Heart left ventricle (tissue), 16 donors: ENCODE results near the gene CCDC175. TPM values are rescaled to one million over a fixed set of nuclear protein-coding genes. Genes with fewer than 3 reads are reported as not detected.

Experiments
- ATAC-seq, 4 donors: fragments of 200-7000 bp; cut with Tn5 transposase; one replicate each; pipeline ENCODE4 v1.9.1; 2020 to 2022; ENCODE audit warnings: moderate library complexity in 4 of 4, mild to moderate bottlenecking in 3 of 4, moderate number of reproducible peaks in 1 of 4
- DNase-seq, 5 donors: peaks; one replicate each; pipeline ENCODE4 v3.0.0-alpha.2; 2020
- H3K27ac ChIP-seq, 12 donors: fragments of 200-600 bp; sonication (generic) in 4 of 12; one replicate each; pipeline versions ENCODE4 v1.5.0 to v1.8.0; 2016 to 2022; ENCODE audit warnings: mild to moderate bottlenecking in 2 of 12
- H3K27me3 ChIP-seq, 9 donors: fragments of 200-600 bp; sonication (generic) in 2 of 9; one replicate each; pipeline versions ENCODE4 v1.5.1 to v1.8.0; 2016 to 2022; ENCODE audit warnings: mild to moderate bottlenecking in 3 of 9
- H3K36me3 ChIP-seq, 9 donors: fragments of 200-600 bp; sonication (generic) in 2 of 9; one replicate each; pipeline versions ENCODE4 v1.5.0 to v1.8.0; 2018 to 2022; ENCODE audit warnings: mild to moderate bottlenecking in 2 of 9
- H3K4me1 ChIP-seq, 12 donors: fragments of 200-600 bp; sonication (generic) in 4 of 12; one replicate each; pipeline versions ENCODE4 v1.5.0 to v1.8.0; 2016 to 2022; ENCODE audit warnings: mild to moderate bottlenecking in 3 of 12
- H3K4me3 ChIP-seq, 12 donors: fragments of 200-600 bp; sonication (generic) in 4 of 12; one replicate each; pipeline versions ENCODE4 v1.5.0 to v1.8.0; 2017 to 2022; ENCODE audit warnings: mild to moderate bottlenecking in 9 of 12, moderate library complexity in 4 of 12
- H3K9me3 ChIP-seq, 12 donors: fragments of 200-600 bp; sonication (generic) in 4 of 12; one replicate each; pipeline versions ENCODE4 v1.5.0 to v1.8.0; 2016 to 2022; ENCODE audit warnings: mild to moderate bottlenecking in 1 of 12
- POLR2A ChIP-seq, 2 donors: fragments of 450-650 bp; IDR thresholded peaks; one replicate each; pipeline ENCODE4 v1.6.1; 2017; ENCODE audit warnings: antibody characterized with exemption in 2 of 2, mild to moderate bottlenecking in 2 of 2, moderate library complexity in 2 of 2
- WGBS, 4 donors: extraction: QIAGEN DNeasy Blood & Tissue Kit in 2 of 4; methylation state at CpG; one replicate each; pipeline versions ENCODE4 v1.1.5 to v1.1.7; 2013 to 2018; 5-methylcytosine and 5-hydroxymethylcytosine counted together
- intact Hi-C, 10 donors: fragments of 100-400 bp; cut with DNase I; formaldehyde crosslinking; loops; one replicate each; pipeline versions ENCODE4 v1.11.1 to v1.14.2; 2022
- polyA plus RNA-seq, 2 donors: library from polyadenylated mRNA; stranded (reverse); fragments of 200-250 nt; gene quantifications; one replicate each; pipeline ENCODE4 v1.2.3, GENCODE V29; 2013
- total RNA-seq, 9 donors: library from RNA; depleted of rRNA in 2 of 9; stranded (reverse); fragments of >200 nt in 2 of 9; fragmentation: NEBNext Ultra II Directional in 3 of 9; extraction: Animal tissue kit (Norgen Biotek cat#: 25700) in 3 of 9; gene quantifications; one replicate each; pipeline versions ENCODE4 v1.1.0 to v1.2.4, GENCODE V29; 2016 to 2023
- TF ChIP-seq, protein P1 (sequence below), 12 donors: fragments of 200-600 bp; sonication (generic) in 4 of 12; IDR thresholded peaks; one replicate each; pipeline versions ENCODE4 v1.5.0 to v1.8.0; 2018 to 2022; ENCODE audit warnings: antibody characterized with exemption in 12 of 12, mild to moderate bottlenecking in 5 of 12
- donor health status: ischemic (EF 13 %, LVEDD 7.1; RV severe dilation, severe dysfunction).
- donor health status: healthy with polysubstance abuse.
- donor health status: DM: no; HTN: yes; CAD: no.
- donor health status: DM: no; HTN: no; CAD: no.
- donor health status: ischemic (EF 25% LVEDD 6.9; RV normal size, moderate dysfunction).
- donor health status: ischemic (EF 25% LVEDD 5.7; RV mildly dilated, moderate dysfunction).
- donor health status: healthy.
- donor health status: DM: yes; HTN: yes; CAD: no.
- donor health status: ischemic (EF 35%, LVEDD 5.7; RV mildly dilated, moderate dysfunction).
- donor health status: nonischemic (EF 11% LVEDD 7.7; RV severe dilation, severe dysfunction).
- donor health status: DM: yes; HTN: yes; CAD: no.
- donor health status: PGD.
- donor health status: ischemic (EF 29% LVEDD 5.4; RV normal size, mild dysfunction).
- donor health status: nonischemic (EF 23%, LVEDD 6.1; RV moderate dilation, normal function).

Gene CCDC175
- total and polyA plus RNA-seq, 11 donors, result not detected

DNA sequence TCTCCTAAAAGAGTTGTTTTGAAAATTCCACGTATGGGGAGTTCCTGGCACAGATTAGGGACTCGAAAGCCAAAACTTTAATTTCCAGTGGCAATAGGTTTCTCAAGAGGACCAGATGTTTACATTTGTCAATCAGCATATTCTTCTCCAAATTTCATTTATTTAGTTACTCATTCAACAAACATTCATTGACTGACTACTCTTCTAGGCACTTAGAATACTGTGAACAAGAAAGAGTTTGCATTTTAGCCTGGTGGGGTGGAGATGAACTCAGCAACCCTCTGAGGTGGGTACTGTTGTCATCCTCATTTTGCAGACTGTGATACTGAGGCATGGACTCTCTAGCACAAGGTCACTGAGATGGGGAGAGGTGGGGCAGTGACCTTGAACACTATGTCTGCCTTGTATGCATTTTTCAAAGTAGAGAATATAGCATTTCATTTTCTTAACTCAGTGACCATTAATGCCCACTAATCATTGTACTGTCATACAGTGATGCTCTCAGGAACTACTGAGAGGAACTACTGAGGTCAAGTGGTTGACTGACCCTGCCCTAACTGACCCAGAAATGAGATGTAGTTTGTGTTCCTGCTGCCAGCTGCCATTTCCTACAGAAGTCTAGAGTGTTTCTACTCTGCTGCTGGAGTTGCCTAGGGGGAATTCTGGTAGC lies 94.6 kb downstream of the CCDC175 start:
- WGBS, 4 donors, result 60 to 77% (median 67%) methylated on average over 2 of the region's 2 CpGs
- peak overlapping the region in 10 of 12 donors; percentile 91 to 97 (median 96) for H3K27ac ChIP-seq
- H3K36me3 ChIP-seq, result peaks cover 0 to 24% (median 16%) of the 10 kb centered on the region in 9 donors
- no peaks in the 10 kb centered on the region for H3K27me3 ChIP-seq
- peak overlapping the region in 9 of 12 donors; percentile 80 to 94 (median 89) for H3K4me3 ChIP-seq
- ATAC-seq, result no peak
- intact Hi-C loops, result loop anchor here in 2 of 10 donors (10.0 kb wide), 3 partner anchors 613 to 703 kb away; partner anchors contain the start of genes DHRS7 (in 1 of the 2) and PCNX4 (in 1 of the 2)
- DNase-seq, result no peak
- H3K9me3 ChIP-seq, result no peaks in the 10 kb centered on the region
- H3K4me1 ChIP-seq, result peaks cover 3 to 65% (median 47%) of the 10 kb centered on the region in 12 donors
- TF ChIP-seq POLR2A (IDR thresholded peaks at IDR 0.05), result no peak
- TF ChIP-seq, protein P1, sequence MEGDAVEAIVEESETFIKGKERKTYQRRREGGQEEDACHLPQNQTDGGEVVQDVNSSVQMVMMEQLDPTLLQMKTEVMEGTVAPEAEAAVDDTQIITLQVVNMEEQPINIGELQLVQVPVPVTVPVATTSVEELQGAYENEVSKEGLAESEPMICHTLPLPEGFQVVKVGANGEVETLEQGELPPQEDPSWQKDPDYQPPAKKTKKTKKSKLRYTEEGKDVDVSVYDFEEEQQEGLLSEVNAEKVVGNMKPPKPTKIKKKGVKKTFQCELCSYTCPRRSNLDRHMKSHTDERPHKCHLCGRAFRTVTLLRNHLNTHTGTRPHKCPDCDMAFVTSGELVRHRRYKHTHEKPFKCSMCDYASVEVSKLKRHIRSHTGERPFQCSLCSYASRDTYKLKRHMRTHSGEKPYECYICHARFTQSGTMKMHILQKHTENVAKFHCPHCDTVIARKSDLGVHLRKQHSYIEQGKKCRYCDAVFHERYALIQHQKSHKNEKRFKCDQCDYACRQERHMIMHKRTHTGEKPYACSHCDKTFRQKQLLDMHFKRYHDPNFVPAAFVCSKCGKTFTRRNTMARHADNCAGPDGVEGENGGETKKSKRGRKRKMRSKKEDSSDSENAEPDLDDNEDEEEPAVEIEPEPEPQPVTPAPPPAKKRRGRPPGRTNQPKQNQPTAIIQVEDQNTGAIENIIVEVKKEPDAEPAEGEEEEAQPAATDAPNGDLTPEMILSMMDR (IDR thresholded peaks at IDR 0.05), result no peak

DNA sequence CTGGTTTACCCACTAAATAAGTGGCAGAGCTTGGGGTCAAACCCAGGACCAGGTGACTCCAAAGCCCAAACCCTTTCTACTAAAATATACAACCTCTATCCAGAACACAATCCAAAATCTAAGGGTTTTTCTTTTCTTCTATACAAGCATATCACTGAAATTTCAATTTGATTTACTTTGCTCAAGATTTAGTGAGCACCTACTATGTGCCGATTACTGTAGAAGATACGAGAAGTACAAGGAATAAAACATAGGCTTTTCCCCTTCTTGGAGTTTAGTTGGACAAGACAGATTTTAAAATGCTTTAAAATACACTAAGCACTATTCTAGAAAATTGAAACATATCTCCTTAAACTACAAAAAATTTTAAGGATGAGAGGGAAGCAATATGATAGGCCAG lies 95.2 kb downstream of the CCDC175 start:
- DNase-seq (no peak), ATAC-seq (no peak)
- peaks cover 0 to 30% (median 17%) of the 10 kb centered on the region in 9 donors for H3K36me3 ChIP-seq
- no peak for TF ChIP-seq POLR2A (IDR thresholded peaks at IDR 0.05)
- TF ChIP-seq, protein P1 (IDR thresholded peaks at IDR 0.05), result no peak
- peaks cover 3 to 59% (median 44%) of the 10 kb centered on the region in 12 donors for H3K4me1 ChIP-seq
- intact Hi-C loops, result loop anchor here in 2 of 10 donors (10.0 kb wide), 3 partner anchors 613 to 703 kb away; partner anchors contain the start of genes DHRS7 (in 1 of the 2) and PCNX4 (in 1 of the 2)
- peak overlapping the region in 2 of 12 donors; percentile 89 to 90 for H3K4me3 ChIP-seq
- no peaks in the 10 kb centered on the region for H3K9me3 ChIP-seq
- peak overlapping the region in 2 of 12 donors; percentile 95 to 97 for H3K27ac ChIP-seq
- 92 to 98% (median 98%) methylated on average over 2 of the region's 2 CpGs for WGBS, 4 donors
- no peaks in the 10 kb centered on the region for H3K27me3 ChIP-seq

DNA sequence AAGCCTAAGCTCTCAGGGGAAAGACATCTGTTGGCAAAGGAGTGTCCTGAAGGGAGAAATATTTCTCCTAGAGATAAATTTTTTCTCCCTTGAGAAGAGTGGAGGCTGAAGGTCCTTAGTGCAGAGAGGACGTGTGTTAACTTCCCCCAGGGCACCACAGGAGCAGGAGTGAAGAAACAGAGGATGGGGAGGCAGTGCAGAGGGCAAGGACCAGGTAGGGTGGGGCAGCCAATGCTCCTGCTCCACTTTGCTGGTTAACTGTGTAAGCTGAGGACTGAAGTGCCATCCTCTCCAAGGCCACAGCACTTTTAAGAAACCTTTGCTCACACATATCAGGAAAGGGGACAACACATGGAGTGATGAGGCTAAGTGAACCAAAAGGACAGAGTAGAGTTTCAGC lies 96.4 kb downstream of the CCDC175 start:
- no peaks in the 10 kb centered on the region for H3K9me3 ChIP-seq
- ATAC-seq (no peak), DNase-seq (no peak)
- peaks cover 0 to 50% (median 34%) of the 10 kb centered on the region in 12 donors for H3K4me1 ChIP-seq
- H3K27ac ChIP-seq, result peak overlapping the region in 2 of 12 donors; percentile 5 to 14
- H3K36me3 ChIP-seq, result peaks cover 0 to 42% (median 30%) of the 10 kb centered on the region in 9 donors
- WGBS, 4 donors, result 25 to 51% (median 40%) methylated on average over 1 of the region's 1 CpG
- H3K4me3 ChIP-seq, result no peak overlapping the region
- intact Hi-C loops, result loop anchor here in 2 of 10 donors (10.0 kb wide), 3 partner anchors 615 to 705 kb away; partner anchors contain the start of genes DHRS7 (in 1 of the 2) and PCNX4 (in 1 of the 2)
- H3K27me3 ChIP-seq, result no peaks in the 10 kb centered on the region
- TF ChIP-seq, protein P1 (IDR thresholded peaks at IDR 0.05), result no peak
- no peak for TF ChIP-seq POLR2A (IDR thresholded peaks at IDR 0.05)

DNA sequence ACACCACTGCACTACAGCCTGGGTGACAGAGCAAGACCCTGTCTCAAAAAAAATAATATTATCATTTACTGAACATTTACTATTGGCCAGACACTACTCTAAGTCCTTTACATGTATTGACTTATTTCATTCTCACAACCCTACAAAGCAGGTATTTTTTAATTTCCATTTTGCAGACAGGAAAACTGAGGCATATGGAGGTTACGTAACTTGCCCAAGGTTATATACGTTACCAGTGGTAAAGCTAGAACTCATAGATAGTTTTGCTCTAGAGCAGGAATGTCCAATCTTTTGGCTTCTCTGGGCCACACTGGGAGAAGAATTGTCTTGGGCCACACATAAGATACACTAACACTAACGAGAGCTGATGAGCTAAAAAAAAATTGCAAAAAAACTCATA lies 98.1 kb downstream of the CCDC175 start:
- Histone ChIP-seq H3K27ac (no peak overlapping the region), H3K4me3 (no peak overlapping the region), H3K4me1 (peaks cover 0 to 44% (median 33%) of the 10 kb centered on the region in 12 donors), H3K9me3 (no peaks in the 10 kb centered on the region), H3K27me3 (no peaks in the 10 kb centered on the region), H3K36me3 (peaks cover 0 to 58% (median 46%) of the 10 kb centered on the region in 9 donors)
- no peak for TF ChIP-seq POLR2A (IDR thresholded peaks at IDR 0.05)
- TF ChIP-seq, protein P1 (IDR thresholded peaks at IDR 0.05), result no peak
- 95 to 98% (median 96%) methylated on average over 3 of the region's 3 CpGs for WGBS, 4 donors
- ATAC-seq (no peak), DNase-seq (no peak)
- intact Hi-C loops, result no loop called here
